Left lung (tissue), 10 donors: Measurements from ENCODE around the gene PRKG1. TPM values are rescaled to one million over a fixed set of nuclear protein-coding genes. Genes with fewer than 3 reads are reported as not detected.
"Not testable (repeated sequence)": the region's sequence is repeated elsewhere in the genome, so short reads cannot be mapped to it uniquely, and the experiment has no call there.

Source experiments
- ATAC-seq: fragments of 200-7000 bp; cut with Tn5 transposase; one replicate; pipeline ENCODE4 v1.9.1; 2020; ENCODE audit warnings: moderate library complexity
- DNase-seq, 4 donors: peaks; one replicate each; pipeline ENCODE4 v3.0.0-alpha.2; 2013 to 2020
- H3K27ac ChIP-seq, 2 donors: fragments of 200-600 bp; sonication (generic) in 1 of 2; one replicate each; pipeline versions ENCODE4 v1.5.0 to v1.8.0; 2020 to 2021
- H3K27me3 ChIP-seq, 2 donors: fragments of 200-600 bp; sonication (generic) in 1 of 2; one replicate each; pipeline versions ENCODE4 v1.5.0 to v1.8.0; 2020 to 2021
- H3K36me3 ChIP-seq, 2 donors: fragments of 200-600 bp; sonication (generic) in 1 of 2; one replicate each; pipeline versions ENCODE4 v1.5.0 to v1.8.0; 2020 to 2021
- H3K4me1 ChIP-seq, 2 donors: fragments of 200-600 bp; one replicate each; pipeline ENCODE4 v1.8.0; 2021
- H3K4me3 ChIP-seq, 2 donors: fragments of 200-600 bp; sonication (generic) in 1 of 2; one replicate each; pipeline versions ENCODE4 v1.5.0 to v1.8.0; 2020 to 2021; ENCODE audit warnings: mild to moderate bottlenecking in 1 of 2
- H3K9me3 ChIP-seq, 2 donors: fragments of 200-600 bp; sonication (generic) in 1 of 2; one replicate each; pipeline versions ENCODE4 v1.5.0 to v1.8.0; 2020 to 2021
- intact Hi-C, 2 donors: fragments of 100-400 bp; cut with DNase I; formaldehyde crosslinking; loops; one replicate each; pipeline versions ENCODE4 v1.11.2 to v1.14.2; 2022
- polyA plus RNA-seq, 6 donors: library from polyadenylated mRNA; unstranded; fragments of 120-200 nt; gene quantifications; one replicate each; pipeline ENCODE4 v1.2.1, GENCODE V29; 2013; ENCODE audit not compliant: insufficient read length in 6 of 6
- total RNA-seq, 2 donors: library from RNA; stranded (reverse); fragmentation: NEBNext Ultra II Directional; extraction: Animal tissue kit (Norgen Biotek cat#: 25700); gene quantifications; one replicate each; pipeline ENCODE4 v1.2.1, GENCODE V29; 2021
- TF ChIP-seq, protein P1 (sequence below), 2 donors: fragments of 200-600 bp; sonication (generic) in 1 of 2; IDR thresholded peaks; one replicate each; pipeline versions ENCODE4 v1.5.0 to v1.8.0; 2021; ENCODE audit warnings: antibody characterized with exemption in 2 of 2
- donor health status: DM: no; HTN: yes; CAD: no.
- donor health status: DM: no; HTN: no; CAD: no.

The PRKG1 gene
- total and polyA plus RNA-seq, 8 donors = 15.6 to 29.0 (median 17.8) TPM

DNA sequence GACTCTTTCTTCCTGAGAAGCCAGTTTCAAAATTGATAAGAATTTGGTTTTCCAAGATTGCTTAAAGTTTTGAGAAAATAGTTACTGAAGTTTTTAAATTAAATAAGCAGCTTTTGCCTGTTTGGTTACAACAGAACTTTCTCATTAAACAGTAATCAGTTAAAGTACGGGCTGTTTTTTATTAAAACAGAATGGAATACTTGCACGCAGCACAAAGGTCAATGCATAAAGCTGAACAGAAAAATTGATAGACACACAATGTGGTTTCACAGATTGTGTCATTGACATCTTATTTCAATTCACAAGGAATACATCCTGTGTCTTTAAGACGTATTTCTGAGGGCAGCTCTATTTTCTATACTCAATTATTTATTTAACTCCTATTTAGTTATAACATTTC is 192.2 kb downstream of the PRKG1 start:
- intact Hi-C loops = no loop called here
- Histone ChIP-seq H3K4me3 (no peak overlapping the region), H3K9me3 (no peaks in the 10 kb centered on the region), H3K36me3 (no peaks in the 10 kb centered on the region), H3K27me3 (no peaks in the 10 kb centered on the region), H3K27ac (no peak overlapping the region), H3K4me1 (no peaks in the 10 kb centered on the region)
- ATAC-seq = no peak
- TF ChIP-seq, protein P1, sequence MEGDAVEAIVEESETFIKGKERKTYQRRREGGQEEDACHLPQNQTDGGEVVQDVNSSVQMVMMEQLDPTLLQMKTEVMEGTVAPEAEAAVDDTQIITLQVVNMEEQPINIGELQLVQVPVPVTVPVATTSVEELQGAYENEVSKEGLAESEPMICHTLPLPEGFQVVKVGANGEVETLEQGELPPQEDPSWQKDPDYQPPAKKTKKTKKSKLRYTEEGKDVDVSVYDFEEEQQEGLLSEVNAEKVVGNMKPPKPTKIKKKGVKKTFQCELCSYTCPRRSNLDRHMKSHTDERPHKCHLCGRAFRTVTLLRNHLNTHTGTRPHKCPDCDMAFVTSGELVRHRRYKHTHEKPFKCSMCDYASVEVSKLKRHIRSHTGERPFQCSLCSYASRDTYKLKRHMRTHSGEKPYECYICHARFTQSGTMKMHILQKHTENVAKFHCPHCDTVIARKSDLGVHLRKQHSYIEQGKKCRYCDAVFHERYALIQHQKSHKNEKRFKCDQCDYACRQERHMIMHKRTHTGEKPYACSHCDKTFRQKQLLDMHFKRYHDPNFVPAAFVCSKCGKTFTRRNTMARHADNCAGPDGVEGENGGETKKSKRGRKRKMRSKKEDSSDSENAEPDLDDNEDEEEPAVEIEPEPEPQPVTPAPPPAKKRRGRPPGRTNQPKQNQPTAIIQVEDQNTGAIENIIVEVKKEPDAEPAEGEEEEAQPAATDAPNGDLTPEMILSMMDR (IDR thresholded peaks at IDR 0.05) = no peak
- DNase-seq = no peak

DNA sequence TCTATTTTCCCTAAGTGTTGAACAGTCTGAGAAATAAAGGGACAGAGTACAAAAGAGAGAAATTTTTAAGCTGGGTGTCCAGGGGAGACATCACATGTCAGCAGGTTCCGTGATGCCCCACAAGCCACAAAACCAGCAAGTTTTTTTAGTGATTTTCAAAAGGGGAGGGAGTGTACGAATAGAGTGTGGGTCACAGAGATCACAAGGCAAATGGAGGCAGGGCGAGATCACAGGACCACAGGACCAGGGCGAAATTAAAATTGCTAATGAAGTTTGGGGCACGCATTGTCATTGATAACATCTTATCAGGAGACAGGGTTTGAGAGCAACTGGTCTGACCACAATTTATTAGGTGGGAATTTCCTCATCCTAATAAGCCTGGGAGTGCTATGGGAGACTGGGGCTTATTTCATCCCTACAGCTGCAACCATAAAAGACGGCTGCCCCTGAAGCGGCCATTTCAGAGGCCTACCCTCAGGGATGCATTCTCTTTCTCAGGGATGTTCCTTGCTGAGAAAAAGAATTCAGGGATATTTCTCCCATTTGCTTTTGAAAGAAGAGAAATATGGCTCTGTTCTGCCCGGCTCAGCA is 193.8 kb downstream of the PRKG1 start:
- ATAC-seq, H3K27me3 ChIP-seq, H3K9me3 ChIP-seq, H3K4me1 ChIP-seq, H3K4me3 ChIP-seq, H3K27ac ChIP-seq, DNase-seq, intact Hi-C loops, H3K36me3 ChIP-seq: not testable (repeated sequence)

DNA sequence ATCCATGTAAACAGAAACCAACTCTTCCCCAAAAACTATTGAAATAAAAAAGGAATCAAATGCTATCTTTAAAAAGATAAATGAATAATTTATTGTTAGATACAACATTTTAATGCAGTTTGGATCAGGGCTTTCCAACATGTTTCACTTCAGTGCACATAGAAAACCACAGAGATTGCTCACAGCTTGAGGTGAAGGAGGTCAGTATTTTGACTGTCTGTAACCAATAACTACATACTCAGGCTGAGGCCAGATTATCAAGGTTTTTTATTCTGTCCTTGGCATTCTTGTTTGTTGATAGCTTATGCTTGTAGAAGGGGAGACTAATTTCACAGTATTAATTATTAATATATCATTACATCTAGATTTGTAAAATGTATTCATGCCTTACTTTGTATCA is 195.5 kb downstream of the PRKG1 start:
- Histone ChIP-seq H3K27me3 (no peaks in the 10 kb centered on the region), H3K4me1 (peaks cover 0 to 4% of the 10 kb centered on the region in 2 donors), H3K9me3 (no peaks in the 10 kb centered on the region), H3K4me3 (no peak overlapping the region), H3K36me3 (no peaks in the 10 kb centered on the region), H3K27ac (no peak overlapping the region)
- TF ChIP-seq, protein P1 (IDR thresholded peaks at IDR 0.05) = no peak
- ATAC-seq (no peak), DNase-seq (no peak)
- intact Hi-C loops = no loop called here

DNA sequence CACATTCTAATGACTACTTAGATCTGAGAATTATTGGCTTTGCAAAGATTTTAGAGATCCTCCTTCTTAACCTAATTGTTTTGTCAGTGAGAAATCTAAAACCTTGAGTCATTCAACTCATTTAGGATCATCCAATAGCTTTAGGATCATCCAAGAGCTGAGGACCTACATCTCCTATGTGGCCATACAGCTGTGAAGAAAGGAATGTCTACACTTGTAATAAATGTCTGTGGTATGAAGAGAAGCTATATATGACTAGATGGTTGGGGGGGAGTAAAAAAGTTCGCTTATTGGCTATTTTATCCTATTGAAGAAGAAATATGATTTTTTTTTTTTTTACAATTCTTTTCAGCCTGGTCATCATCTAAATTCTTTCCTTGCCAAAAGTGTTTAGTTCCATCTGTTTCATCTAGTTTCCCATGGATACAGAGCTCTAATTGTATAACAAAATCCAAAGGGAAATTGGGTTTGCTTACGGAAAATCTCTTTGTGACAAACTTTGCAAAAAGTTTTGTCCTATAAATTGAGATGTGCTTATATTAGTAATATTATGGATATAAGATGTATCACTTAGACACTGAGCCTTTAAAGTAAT is 196.7 kb downstream of the PRKG1 start:
- TF ChIP-seq, protein P1 (IDR thresholded peaks at IDR 0.05) = no peak
- Histone ChIP-seq H3K4me1 (peaks cover 0 to 4% of the 10 kb centered on the region in 2 donors), H3K27me3 (no peaks in the 10 kb centered on the region), H3K9me3 (no peaks in the 10 kb centered on the region), H3K36me3 (no peaks in the 10 kb centered on the region), H3K4me3 (no peak overlapping the region), H3K27ac (no peak overlapping the region)
- intact Hi-C loops = no loop called here
- no peak for ATAC-seq
- no peak for DNase-seq

DNA sequence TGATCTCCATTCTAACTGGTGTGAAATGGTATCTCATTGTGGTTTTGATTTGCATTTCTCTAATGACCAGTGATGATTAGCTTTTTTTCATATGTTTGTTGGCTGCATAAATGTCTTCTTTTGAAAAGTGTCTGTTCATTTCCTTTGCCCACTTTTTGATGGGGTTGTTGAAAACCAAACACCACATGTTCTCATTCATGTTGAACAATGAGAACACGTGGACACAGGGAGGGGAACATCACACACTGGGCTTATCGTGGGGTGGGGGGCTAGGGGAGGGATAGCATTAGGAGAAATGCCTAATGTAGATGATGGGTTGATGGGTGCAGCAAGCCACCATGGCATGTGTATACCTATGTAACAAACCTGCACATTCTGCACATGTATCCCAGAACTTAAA is 197.8 kb downstream of the PRKG1 start:
- H3K36me3 ChIP-seq, ATAC-seq, H3K27ac ChIP-seq, H3K9me3 ChIP-seq, DNase-seq, H3K4me1 ChIP-seq, H3K27me3 ChIP-seq, intact Hi-C loops, H3K4me3 ChIP-seq: not testable (repeated sequence)

DNA sequence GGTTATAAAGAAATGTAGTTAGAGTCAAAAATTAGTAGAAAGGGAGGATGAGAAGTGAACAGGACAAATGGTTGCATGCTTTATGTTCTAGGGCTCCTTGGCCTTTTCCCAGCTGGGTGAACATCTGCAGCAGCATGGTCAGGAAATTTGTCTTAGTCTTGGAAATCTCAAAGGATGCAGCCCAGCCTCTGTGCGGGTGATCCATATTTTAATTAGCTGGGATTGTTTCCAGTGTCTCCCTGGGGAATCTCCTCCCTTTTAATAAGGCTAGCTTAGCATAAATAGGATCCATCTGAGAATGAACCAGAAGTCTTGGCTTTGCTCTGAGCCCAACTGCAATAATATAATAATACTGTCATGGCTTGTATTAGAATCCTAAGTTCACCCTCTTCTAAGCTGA is 198.3 kb downstream of the PRKG1 start:
- DNase-seq = no peak
- intact Hi-C loops = no loop called here
- Histone ChIP-seq H3K4me1 (peaks cover 0 to 4% of the 10 kb centered on the region in 2 donors), H3K9me3 (peaks cover 0 to 5% of the 10 kb centered on the region in 2 donors), H3K27me3 (no peaks in the 10 kb centered on the region), H3K27ac (no peak overlapping the region), H3K4me3 (no peak overlapping the region), H3K36me3 (no peaks in the 10 kb centered on the region)
- TF ChIP-seq, protein P1 (IDR thresholded peaks at IDR 0.05) = no peak
- ATAC-seq = no peak
